Measurements from ENCODE around the gene TNPO3. TPM values are rescaled to one million over a fixed set of nuclear protein-coding genes. Genes with fewer than 3 reads are reported as not detected.

Gene TNPO3
- total RNA-seq, 1 donor from 2014 or later = 36.0 TPM

DNA sequence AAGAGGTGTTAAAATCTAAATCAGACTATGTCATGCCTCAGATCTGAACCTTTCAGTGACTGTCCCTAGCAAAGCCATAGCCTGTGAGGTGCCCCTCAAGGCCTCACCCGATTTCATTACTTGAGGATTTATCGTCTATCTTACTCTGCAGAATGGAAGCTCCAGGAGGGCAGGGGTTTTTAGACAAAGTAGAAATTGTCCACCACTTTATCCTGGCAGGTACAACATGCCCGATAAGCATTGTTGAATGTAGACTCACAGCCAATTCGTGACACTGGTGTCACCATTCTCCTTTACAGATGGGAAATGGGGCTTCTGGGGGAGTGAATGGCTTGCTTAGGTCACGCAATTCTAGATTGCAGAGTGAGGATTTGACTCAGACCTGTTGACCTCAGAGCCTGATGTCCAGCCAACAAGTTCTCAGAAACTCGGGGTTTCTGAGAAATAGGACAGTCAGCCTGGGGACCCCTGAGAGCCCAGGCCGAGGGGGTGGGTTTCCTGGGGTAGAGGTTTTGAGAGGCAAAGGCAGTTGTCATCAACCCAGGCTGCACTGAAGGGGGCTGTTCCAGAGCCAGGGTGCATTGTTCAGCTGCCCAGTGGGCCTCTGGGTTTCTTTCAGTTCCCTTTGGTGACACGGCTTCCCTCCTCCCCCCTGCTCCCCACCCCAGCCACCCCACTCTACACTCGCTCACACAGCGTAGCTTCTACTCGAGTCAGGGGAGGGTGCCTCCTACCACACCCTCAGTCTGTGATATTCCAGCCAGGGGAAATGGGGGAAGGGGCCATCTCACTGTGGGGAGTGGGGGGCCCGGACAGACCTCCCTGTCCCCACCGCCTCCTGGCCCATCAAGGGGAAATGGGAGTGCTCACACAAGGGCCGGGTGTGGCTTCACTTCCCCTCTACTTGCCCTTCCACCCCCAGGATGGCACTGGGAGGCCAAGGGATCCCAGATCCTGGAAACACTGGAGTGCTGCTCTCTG is 120.3 kb downstream of the TNPO3 start:
- intact Hi-C loops (cut with DNase I) = no loop called here
- DNase-seq (ENCODE audit: missing footprints) (peak; percentile 56), ATAC-seq (peak; percentile 25)

DNA sequence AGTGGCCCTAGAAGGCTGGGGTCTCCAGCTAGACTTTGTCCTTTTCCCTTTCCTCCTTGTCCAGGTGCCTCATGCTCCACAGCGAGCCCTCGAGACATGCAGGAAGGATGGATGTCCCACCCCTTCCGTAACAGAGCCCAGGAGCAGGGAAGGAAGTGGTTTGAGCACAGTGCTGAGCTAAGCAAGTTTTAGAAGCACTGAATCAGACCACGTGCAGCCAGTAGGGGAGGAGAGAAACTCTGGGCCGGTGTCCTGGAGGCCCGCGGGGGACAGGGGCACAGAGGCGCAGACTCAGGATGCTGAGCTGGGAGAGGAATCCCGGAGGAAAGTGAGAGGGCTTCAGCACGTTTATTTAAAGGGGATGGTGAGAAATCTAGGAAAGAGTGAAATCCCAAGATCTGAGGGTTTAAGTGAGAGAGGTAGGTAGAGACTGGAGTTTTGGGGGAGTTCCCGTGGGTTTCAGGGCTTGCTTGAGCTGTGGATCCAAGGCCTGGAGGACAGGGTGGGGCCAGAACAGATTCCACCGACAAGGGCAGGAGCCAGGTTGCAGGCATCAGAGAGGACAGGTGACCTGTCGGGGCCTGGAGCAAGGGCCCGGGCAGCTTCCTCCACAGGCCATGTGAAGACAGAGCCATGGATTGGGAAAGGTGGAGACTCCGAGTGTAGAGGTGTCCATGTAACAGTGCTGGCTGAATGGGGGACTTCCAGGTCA is 121.6 kb downstream of the TNPO3 start:
- DNase-seq (ENCODE audit: missing footprints) = peak; percentile 62
- ATAC-seq = peak; percentile 61
- intact Hi-C loops (cut with DNase I) = no loop called here

DNA sequence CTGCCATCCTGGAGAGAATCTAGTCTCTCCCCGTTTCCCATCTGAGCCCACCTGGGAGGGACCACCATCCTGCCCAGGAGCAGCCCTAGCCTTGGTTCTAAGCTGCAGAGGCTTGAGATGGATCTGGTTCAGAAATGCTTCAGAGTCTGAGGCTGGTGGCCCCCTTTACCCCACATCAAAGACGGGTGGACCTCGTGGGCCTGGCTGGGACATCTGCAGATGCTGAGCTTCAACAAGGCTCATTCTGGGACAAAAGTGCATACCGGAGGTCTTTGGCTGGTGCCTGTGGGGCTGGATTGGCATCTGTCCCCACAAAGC is 122.1 kb downstream of the TNPO3 start:
- DNase-seq (ENCODE audit: missing footprints) (no peak), ATAC-seq (no peak)
- intact Hi-C loops (cut with DNase I) = no loop called here

DNA sequence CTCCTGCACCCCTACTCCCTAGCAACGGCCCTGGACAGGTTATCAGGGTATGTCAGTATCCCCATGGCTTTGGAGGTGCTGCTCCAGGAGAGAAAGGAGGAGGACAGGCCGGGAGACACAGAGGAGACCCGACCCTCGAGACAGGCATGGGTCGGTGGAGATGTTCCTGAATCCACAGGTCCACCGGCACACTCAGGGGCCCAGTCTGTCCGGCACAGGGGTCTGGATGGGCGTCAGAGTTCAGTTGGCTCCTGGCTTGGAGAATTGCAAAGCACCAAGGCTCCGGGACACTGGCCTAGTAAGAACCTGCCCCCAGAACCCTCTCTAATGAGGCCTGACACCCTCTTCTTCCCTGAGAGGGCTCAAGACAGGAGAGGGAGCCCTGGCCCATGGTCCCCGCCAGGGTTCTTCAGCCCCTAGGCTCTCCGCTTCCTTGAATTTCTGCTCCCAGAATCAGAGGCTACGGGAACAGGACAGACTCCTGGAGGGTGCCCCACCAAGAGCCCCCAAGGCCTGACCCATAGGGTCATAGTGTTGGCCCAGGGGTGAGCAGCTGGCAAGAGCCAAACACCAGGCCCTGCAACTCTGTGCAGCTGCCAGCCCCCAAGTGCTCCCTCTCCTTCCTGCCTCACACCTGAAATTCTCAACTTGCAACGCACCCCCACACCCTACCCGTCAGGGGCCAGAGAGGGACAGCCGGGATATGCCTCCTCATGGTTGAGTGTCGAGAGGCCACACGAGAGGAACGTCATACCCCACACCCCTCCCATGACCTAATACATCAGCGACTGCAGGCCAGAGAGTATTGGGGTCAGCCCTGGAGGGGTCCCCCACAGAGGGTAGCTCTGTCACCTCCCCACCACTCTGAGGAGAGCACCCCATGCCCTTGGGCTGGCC is 122.7 kb downstream of the TNPO3 start:
- ATAC-seq (no peak), DNase-seq (ENCODE audit: missing footprints) (peak; percentile 45)
- intact Hi-C loops (cut with DNase I) = no loop called here

DNA sequence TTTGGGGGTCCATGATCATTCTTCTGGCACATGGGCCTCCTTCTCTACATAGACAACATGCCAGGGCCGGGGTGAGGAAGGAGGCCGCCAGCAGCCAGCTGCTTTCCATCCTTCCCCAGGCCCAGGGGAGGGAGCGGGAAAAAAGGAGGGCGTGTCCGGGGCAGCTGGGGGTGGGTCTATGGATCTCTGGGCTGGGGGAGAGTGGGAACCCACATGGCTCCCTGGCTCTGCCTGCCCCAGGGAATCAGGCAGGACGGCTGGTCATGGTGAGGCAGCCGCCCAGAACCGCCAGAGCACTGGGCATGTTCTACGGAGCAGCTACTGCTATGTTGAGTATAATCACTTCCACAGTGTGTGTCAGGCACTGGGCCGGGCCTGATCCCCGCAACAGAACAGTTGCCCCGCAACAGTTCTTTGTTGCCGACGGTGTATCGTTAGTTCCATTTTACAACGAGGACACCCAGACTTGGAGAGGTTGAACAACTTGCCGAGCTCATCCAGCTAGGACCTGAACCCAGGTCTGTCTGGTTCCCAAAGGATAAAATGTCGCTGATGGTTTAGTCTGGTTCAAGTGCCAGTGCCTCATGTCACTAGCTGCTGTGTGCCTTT is 123.6 kb downstream of the TNPO3 start:
- intact Hi-C loops (cut with DNase I) = no loop called here
- peak; percentile 34 for DNase-seq (ENCODE audit: missing footprints)
- ATAC-seq = no peak

DNA sequence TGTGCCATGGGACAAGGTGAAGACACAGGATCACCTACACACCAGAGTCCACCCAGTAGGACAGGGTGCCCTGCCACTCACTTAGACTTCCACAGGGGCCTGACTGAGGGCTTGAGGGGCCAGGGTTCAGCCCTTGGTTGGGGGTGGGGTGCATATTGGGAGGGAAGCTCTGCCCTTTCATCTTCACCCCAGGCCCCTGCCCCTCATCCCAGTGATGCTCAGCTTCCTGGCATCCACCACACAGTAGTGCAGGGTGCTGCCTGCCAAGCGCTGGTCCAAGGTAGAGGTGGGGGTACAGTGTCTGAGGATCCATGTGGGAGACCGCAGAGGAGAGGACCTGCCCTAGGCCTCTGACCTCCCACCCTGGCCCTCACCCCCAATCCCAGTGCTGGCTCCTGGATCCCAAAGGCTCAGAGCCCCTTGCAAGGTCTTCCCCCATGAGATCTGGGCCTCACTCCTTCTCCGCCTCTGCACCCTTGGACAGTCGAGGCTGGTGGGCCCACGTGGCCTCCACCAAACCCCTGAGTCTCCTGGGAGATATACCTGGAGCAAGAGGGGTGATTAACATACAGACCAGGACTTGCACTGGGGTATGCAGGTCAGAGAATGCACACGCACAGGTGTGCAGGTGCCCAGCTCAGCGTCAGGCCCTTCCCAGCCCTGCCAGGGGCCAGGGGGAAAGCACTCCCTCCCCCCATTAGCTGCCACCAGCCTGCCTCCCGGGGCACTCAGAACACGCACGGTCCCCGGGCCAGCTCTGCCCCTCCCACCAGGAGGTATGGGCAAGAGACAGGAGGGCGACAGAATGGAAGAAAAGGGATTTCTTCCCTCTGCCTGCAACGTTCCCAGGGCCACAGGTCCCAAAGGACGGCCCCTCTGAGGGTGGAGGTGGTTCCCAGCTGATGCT is 125.8 kb downstream of the TNPO3 start:
- intact Hi-C loops (cut with DNase I) = no loop called here
- no peak for ATAC-seq
- peak; percentile 55 for DNase-seq (ENCODE audit: missing footprints)

DNA sequence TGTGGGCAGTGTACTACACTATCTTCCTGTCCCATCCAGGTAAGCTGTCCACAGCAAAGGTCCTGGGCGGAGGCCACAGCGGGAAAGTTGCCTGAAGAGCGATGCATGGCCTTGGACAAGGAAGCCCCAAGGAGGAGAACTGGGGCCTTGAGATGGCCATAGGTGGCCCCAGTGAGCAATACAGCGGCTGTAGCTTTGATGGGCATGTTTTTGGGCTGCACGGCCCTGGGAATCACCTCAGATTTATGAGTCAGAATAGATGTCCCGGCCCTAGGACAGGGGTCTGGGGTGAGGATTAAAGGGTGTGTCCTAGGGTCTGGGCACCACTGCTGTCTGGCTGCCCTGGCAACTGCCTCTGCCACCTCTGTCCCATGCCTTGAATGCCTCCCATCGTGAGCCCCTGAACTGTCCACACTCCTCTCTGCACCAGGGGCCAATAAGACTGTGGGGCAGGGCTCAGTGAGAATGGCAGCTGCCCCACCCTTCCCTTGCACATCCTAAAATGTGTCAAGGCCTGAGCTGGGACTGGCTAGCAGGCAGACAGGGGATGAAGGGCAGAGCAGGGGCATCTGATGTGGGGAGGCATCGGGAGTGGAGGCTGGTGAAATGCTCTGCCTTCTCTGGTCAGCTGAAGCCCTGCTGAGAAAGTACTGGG is 126.6 kb downstream of the TNPO3 start:
- intact Hi-C loops (cut with DNase I) = no loop called here
- DNase-seq (ENCODE audit: missing footprints) (peak; percentile 20), ATAC-seq (no peak)

DNA sequence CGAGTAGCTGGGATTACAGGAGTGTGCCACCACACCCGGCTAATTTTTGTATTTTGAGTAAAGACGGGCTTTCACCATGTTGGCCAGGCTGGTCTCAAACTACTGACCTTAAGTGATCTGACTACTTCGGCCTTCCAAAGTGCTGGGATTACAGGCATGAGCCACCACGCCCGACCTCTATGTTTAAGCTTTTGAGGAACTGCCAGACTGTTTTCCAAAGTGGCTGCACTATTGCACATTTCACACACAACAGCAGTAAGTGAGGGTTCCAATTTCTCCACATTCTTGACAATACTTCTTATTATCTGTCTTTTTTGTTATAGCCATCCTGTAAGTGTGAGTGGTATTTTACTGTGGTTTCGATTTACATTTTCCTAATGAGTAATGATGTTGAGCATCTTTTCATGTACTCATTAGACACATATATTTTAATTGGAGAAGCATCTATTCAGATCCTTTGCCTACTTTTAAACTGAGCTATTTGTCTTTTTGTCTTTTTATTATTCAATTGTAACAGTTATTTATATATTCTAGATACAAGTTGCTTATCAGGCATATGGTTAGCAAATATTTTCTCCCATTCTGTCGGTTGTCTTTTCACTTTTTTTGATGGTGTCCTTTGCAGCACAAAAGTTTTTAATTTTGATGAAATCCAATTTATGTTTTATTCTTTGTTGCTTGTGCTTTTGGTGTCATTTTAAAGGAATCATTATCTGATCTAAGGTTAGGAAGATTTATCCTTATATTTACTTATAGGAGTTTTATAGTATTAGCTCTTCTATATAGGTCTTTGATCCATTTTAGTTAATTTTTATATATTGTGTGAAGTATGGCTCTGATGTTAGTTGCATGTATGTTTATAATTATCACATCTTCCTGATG is 130.0 kb downstream of the TNPO3 start:
- intact Hi-C loops (cut with DNase I) = no loop called here
- ATAC-seq = no peak
- peak; percentile 4 for DNase-seq (ENCODE audit: missing footprints)

DNA sequence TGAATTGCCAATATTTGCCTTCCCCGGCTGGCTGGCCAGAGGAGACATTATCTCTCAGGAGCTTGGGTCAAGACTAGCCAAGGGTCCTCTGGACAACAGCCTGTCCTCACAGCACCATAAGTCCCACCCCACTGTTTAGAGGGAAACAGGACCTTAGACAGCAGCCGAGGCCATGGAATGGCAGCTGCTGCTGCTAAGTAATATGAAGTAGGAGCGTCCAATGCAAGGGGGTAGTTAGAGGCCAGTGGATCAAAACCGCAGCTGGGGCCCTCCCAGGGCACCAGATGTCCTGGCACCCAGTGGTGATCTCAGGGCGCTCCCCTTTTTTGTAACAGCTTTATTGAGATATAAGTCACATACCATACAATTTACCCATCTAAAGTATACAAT is 131.5 kb downstream of the TNPO3 start:
- ATAC-seq (no peak), DNase-seq (ENCODE audit: missing footprints) (peak; percentile 27)
- intact Hi-C loops (cut with DNase I) = no loop called here

DNA sequence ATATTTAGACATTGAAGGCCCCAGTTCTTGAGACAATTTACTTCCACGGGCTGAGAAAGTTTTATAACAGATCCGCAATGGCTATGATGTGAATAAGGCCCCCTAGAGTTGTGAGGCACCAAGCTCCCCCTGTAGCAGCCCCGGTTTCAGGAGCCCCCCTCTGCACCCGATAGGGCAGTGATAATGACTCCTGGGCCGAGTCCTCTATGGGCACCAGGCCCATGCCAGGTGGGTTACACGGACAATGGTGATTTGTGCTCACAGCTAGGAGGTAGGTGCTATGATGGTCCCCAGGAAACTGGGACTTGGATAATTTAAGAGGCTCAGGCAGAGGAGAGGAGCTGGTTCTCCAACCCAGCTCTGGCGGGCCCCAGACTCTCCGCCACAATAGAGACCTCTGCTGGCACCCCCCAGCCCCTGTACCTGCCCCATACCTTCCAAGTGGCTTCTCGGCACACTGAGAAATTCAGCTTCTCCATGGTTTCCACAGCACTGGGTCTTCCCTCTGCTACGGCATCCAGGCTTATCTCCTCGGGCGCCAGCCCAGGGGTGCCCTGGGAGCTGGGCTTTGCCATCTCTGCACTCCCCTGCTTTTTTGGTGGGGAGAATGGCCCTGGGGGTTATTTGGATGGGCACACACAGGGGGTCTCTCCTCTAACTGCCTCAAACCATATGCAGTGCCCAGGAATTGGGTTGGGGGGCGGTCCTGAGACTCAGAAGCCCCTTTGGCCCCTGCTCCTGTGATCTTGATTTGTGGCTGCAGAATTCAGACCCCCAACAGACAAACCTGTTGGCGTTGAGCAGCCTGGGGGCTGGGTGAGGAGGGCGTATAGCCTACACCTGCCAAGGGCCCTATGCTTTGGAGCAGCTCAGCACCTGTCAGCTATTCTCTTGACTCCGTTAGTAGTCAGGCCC is 132.2 kb downstream of the TNPO3 start:
- peak; percentile 28 for DNase-seq (ENCODE audit: missing footprints)
- intact Hi-C loops (cut with DNase I) = no loop called here
- no peak for ATAC-seq

DNA sequence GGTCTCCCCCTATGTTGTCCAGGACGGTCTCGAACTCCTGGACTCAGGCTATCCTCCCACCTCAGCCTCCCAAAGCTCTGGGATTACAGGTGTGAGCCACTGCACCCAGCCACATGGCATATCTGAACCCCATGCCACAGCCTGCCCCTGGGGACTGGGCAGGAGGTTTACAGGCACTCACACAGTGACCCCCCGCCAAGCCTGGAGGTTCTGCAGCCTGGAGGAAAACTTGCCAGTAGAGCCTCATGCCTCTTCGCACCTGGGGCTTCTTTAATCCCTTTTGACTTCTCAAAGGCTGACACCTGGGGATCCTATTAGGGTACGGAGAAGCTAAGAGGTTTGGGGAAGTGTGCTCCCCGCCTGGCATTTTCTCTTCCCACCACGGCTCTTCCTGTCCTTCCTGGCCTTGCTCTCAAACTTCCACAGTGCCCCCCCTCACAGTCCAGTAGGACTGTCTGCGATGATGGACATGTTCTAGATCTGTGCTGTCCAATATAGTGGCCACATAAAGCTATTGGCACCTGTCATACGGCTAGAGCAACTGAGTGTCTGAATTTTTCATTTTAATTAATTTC is 133.0 kb downstream of the TNPO3 start:
- DNase-seq (ENCODE audit: missing footprints) (peak; percentile 28), ATAC-seq (no peak)
- intact Hi-C loops (cut with DNase I) = no loop called here

DNA sequence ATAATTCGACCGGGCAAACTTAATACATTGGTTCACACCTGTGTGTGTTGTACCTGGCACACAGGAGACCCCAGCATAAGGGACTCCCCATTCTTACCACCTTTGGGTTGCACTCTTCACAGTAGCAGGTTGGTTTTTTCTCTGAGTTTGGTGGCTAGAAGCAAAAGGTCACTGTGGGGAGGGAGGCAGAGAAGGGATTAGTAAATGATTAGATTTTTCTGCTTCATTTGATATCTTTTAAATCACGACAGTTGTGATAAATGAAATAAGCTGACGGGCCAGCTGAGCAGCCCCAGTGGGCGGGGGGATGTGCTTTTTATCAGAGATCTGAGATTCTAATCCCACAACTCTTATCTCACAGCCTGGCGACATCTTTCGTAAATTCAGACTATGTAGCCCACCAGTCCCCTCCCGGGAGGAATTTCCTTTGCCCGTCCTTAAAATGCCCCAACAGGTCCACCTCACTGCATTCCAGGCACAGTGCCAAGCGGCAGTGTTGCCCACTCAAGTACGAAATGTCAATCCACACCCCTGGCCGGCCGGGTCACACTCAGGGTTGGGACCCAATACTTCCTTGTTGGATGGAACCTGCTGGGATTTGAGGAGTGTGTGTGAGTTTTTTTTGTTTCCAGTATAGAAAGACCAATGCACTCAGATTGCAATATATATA is 133.9 kb downstream of the TNPO3 start:
- ATAC-seq (no peak), DNase-seq (ENCODE audit: missing footprints) (peak; percentile 58)
- intact Hi-C loops (cut with DNase I) = no loop called here

DNA sequence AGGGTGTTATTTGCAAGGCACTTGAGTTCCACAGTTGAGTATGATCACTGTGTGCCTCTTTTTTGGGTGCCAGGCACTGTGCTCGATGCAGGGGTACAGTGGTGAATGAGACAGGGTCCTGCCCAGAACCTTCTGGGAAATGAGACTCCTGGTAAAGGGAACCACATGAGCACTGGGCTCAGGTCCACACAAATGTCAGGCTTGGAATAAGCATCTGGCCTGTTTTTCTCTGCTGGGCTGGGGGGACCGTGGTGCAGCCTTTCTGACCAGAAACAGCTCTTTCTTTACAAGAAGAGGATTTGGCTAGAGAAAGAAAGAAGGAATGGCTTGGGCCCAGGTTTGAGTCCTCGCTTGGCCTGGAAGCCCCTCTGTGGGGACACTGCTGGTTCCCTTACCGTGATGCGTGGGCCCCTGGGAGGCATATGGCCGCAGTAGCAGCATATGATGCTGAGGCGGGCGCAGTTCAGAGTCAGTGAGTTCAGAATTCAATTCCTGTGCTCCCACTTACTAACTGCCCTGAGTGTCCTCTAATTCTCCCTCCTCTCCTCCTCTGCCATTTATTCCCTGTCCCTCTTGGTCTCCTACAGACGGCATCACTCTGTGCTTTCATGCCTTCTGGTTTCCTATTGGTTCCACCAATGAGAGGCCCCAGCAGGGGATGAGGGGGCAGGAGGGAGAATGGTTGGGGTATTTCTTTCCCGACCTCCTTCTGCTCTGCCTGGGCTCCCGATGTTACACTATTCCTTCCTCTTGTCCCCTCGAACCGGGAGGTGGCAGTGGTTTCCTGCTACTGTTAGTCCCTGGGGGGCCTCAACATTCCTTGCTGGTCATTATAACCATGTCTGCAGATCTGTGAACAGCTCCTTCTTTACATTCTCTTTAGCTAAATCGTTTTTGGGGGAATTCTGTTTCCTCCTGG is 134.8 kb downstream of the TNPO3 start:
- no peak for ATAC-seq

DNA sequence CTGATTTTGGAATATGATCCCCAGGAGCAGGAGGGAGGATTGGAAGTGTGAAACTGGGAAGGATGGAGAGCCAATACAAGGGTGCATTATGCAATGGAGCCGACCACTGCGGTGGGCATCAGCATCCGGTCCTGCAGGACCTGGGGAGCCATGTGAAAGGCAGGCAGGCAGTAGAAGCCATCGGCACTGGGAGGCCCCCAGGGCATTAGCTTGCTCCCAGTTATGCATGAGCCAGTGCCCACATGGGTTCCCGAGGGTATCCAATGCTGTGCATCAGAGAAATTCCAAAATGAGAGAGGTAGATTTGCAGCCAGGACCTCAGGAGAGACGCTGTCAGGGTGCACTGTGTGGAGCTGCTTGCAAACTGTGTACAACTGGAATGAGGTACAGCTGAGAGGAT is 135.7 kb downstream of the TNPO3 start:
- DNase-seq (ENCODE audit: missing footprints) (peak; percentile 26), ATAC-seq (no peak)
- intact Hi-C loops (cut with DNase I) = no loop called here

More for the DNA sequence above, 134.8 kb downstream of the TNPO3 start:
- peak; percentile 40 for DNase-seq (ENCODE audit: missing footprints)
- intact Hi-C loops (cut with DNase I) = no loop called here
